Left ventricle myocardium inferior (tissue), 1 donor: Measurements from ENCODE around the gene PACS1. TPM values are rescaled to one million over a fixed set of nuclear protein-coding genes. Genes with fewer than 3 reads are reported as not detected.

ENCODE experiments used
- DNase-seq: peaks from one replicate; pipeline ENCODE4 v3.0.0-alpha.2; 2020
- H3K27ac ChIP-seq: fragments of 200-600 bp; replicated peaks from 2 replicates; pipeline ENCODE4 v1.8.0; 2021
- H3K27me3 ChIP-seq: fragments of 200-600 bp; 2 replicates; pipeline ENCODE4 v1.8.0; 2021; ENCODE audit warnings: low read depth
- H3K36me3 ChIP-seq: fragments of 200-600 bp; 2 replicates; pipeline ENCODE4 v1.8.0; 2021
- H3K4me1 ChIP-seq: fragments of 200-600 bp; 2 replicates; pipeline ENCODE4 v1.8.0; 2021
- H3K4me3 ChIP-seq: fragments of 200-600 bp; 2 replicates; pipeline ENCODE4 v1.8.0; 2021; ENCODE audit warnings: mild to moderate bottlenecking, moderate library complexity
- H3K9me3 ChIP-seq: fragments of 200-600 bp; replicated peaks from 2 replicates; pipeline ENCODE4 v1.8.0; 2021
- CTCF ChIP-seq: fragments of 200-600 bp; IDR thresholded peaks from 2 replicates; pipeline ENCODE4 v1.8.0; 2021; ENCODE audit warnings: antibody characterized with exemption, mild to moderate bottlenecking, borderline replicate concordance
- intact Hi-C: fragments of 100-400 bp; cut with micrococcal nuclease; formaldehyde crosslinking; loops from one replicate; pipeline ENCODE4 v1.11.0; 2022
- total RNA-seq: library from RNA; stranded (reverse); fragmentation: NEBNext Ultra II Directional; extraction: Animal tissue kit (Norgen Biotek cat#: 25700); gene quantifications from one replicate; pipeline ENCODE4 v1.2.1, GENCODE V29; 2021
- donor health status: DM: no; HTN: yes; CAD: no; lungs with severe emphysema.

Gene PACS1
- total RNA-seq, 1 donor from 2014 or later = 54.9 TPM

GRCh38 chr11:66061268-66061667 is 8.8 kb upstream of the PACS1 start:
- no peak for TF ChIP-seq CTCF
- H3K4me3 ChIP-seq = no peak overlapping the region
- H3K27me3 ChIP-seq = no peaks in the 10 kb centered on the region
- no peaks in the 10 kb centered on the region for H3K9me3 ChIP-seq
- no peaks in the 10 kb centered on the region for H3K4me1 ChIP-seq
- intact Hi-C loops = no loop called here
- peaks cover 100% of the 10 kb centered on the region for H3K36me3 ChIP-seq
- no peak for DNase-seq
- no peak overlapping the region for H3K27ac ChIP-seq

GRCh38 chr11:66062408-66062807 is 7.7 kb upstream of the PACS1 start:
- H3K4me1 ChIP-seq = peaks cover 2% of the 10 kb centered on the region
- H3K9me3 ChIP-seq = no peaks in the 10 kb centered on the region
- H3K4me3 ChIP-seq = no peak overlapping the region
- peaks cover 100% of the 10 kb centered on the region for H3K36me3 ChIP-seq
- TF ChIP-seq CTCF = no peak
- intact Hi-C loops = no loop called here
- no peaks in the 10 kb centered on the region for H3K27me3 ChIP-seq
- DNase-seq = no peak
- H3K27ac ChIP-seq = no peak overlapping the region

- H3K27me3 ChIP-seq = no peaks in the 10 kb centered on the region
- no peak for DNase-seq
- no peaks in the 10 kb centered on the region for H3K9me3 ChIP-seq
- H3K27ac ChIP-seq = no peak overlapping the region
- intact Hi-C loops = no loop called here
- H3K36me3 ChIP-seq = peaks cover 99% of the 10 kb centered on the region
- H3K4me1 ChIP-seq = peaks cover 17% of the 10 kb centered on the region
- no peak for TF ChIP-seq CTCF
- no peak overlapping the region for H3K4me3 ChIP-seq
These were observed 6.2 kb upstream of the PACS1 start for GRCh38 chr11:66063900-66064299.

- no peak overlapping the region for H3K4me3 ChIP-seq
- no peak for DNase-seq
- no peak for TF ChIP-seq CTCF
- no peaks in the 10 kb centered on the region for H3K27me3 ChIP-seq
- H3K36me3 ChIP-seq = peaks cover 92% of the 10 kb centered on the region
- intact Hi-C loops = no loop called here
- H3K4me1 ChIP-seq = peaks cover 23% of the 10 kb centered on the region
- H3K9me3 ChIP-seq = no peaks in the 10 kb centered on the region
- no peak overlapping the region for H3K27ac ChIP-seq
These were observed 5.5 kb upstream of the PACS1 start for GRCh38 chr11:66064571-66064970.

- Histone ChIP-seq H3K27me3 (no peaks in the 10 kb centered on the region), H3K4me1 (peaks cover 41% of the 10 kb centered on the region), H3K4me3 (no peak overlapping the region), H3K27ac (peak overlapping the region; percentile 13), H3K9me3 (no peaks in the 10 kb centered on the region), H3K36me3 (peaks cover 70% of the 10 kb centered on the region)
- DNase-seq = no peak
- intact Hi-C loops = no loop called here
- no peak for TF ChIP-seq CTCF
These were observed 3.3 kb upstream of the PACS1 start for GRCh38 chr11:66066751-66067150.

- Histone ChIP-seq H3K36me3 (peaks cover 64% of the 10 kb centered on the region), H3K27ac (peak overlapping the region; percentile 94), H3K9me3 (no peaks in the 10 kb centered on the region), H3K4me3 (no peak overlapping the region), H3K27me3 (no peaks in the 10 kb centered on the region), H3K4me1 (peaks cover 47% of the 10 kb centered on the region)
- DNase-seq = no peak
- intact Hi-C loops = no loop called here
- no peak for TF ChIP-seq CTCF
These were observed 2.4 kb upstream of the PACS1 start for GRCh38 chr11:66067640-66068039.
